GM21737 (cell line): ENCODE data around the gene KRTAP9-7.
"Not testable (repeated sequence)": the region's sequence is repeated elsewhere in the genome, so short reads cannot be mapped to it uniquely, and the experiment has no call there.

ENCODE experiments used
- ATAC-seq: cut with Tn5 transposase; IDR thresholded peaks from one replicate; pipeline ENCODE4 v1.9.1; 2021; ENCODE audit warnings: mild to moderate bottlenecking, moderate library complexity; ENCODE audit not compliant: unreplicated experiment

Gene KRTAP9-7

GRCh38 chr17:41271323-41271722 is 4.2 kb upstream of the KRTAP9-7 start:
- ATAC-seq: not testable (repeated sequence)

- ATAC-seq: no peak
Observed at GRCh38 chr17:41271858-41272257, 3.6 kb upstream of the KRTAP9-7 start.

- no peak for ATAC-seq
Observed at GRCh38 chr17:41278176-41278955, 2.9 kb downstream of the KRTAP9-7 start.

- no peak for ATAC-seq
Observed at GRCh38 chr17:41284043-41284442, 8.5 kb downstream of the KRTAP9-7 start.

- no peak for ATAC-seq
Observed at GRCh38 chr17:41284546-41284945, 9.0 kb downstream of the KRTAP9-7 start.

GRCh38 chr17:41287050-41287449 is 11.6 kb downstream of the KRTAP9-7 start:
- ATAC-seq: no peak

GRCh38 chr17:41294016-41294415 is 18.5 kb downstream of the KRTAP9-7 start:
- ATAC-seq: no peak

- no peak for ATAC-seq
Observed at GRCh38 chr17:41296846-41297245, 21.3 kb downstream of the KRTAP9-7 start.

- no peak for ATAC-seq
Observed at GRCh38 chr17:41298458-41299135, 23.1 kb downstream of the KRTAP9-7 start.

GRCh38 chr17:41301204-41301790 is 25.8 kb downstream of the KRTAP9-7 start:
- ATAC-seq: no peak

GRCh38 chr17:41301916-41302901 is 26.7 kb downstream of the KRTAP9-7 start, which contains the start of gene KRTAP29-1:
Gene KRTAP29-1 (minus strand): TSS chr17:41302851. CDS start chr17:41302851, 0 bp downstream.
- ATAC-seq: no peak

- no peak for ATAC-seq
Observed at GRCh38 chr17:41302981-41303380, 27.5 kb downstream of the KRTAP9-7 start.

- no peak for ATAC-seq
Observed at GRCh38 chr17:41304091-41304490, 28.6 kb downstream of the KRTAP9-7 start.

- ATAC-seq: no peak
Observed at GRCh38 chr17:41307647-41308046, 32.1 kb downstream of the KRTAP9-7 start.

- ATAC-seq: no peak
Observed at GRCh38 chr17:41308251-41308917, 32.9 kb downstream of the KRTAP9-7 start.

- no peak for ATAC-seq
Observed at GRCh38 chr17:41308918-41309359, 33.4 kb downstream of the KRTAP9-7 start, which contains the start of gene KRTAP16-1. Gene KRTAP16-1 (minus strand): TSS chr17:41309309. CDS start chr17:41309253, 56 bp downstream.

- no peak for ATAC-seq
Observed at GRCh38 chr17:41311111-41311510, 35.6 kb downstream of the KRTAP9-7 start.

- ATAC-seq: no peak
Observed at GRCh38 chr17:41315204-41315794, 39.8 kb downstream of the KRTAP9-7 start, which contains the start of gene KRTAP17-1. Gene KRTAP17-1 (minus strand): TSS chr17:41315710. CDS start chr17:41315650, 60 bp downstream.

GRCh38 chr17:41315814-41316445 is 40.4 kb downstream of the KRTAP9-7 start:
- ATAC-seq: no peak
